H1 (cell line): ENCODE results near the gene MCEMP1. TPM values are rescaled to one million over a fixed set of nuclear protein-coding genes. Genes with fewer than 3 reads are reported as not detected.

Experiments
- CTCF ChIA-PET: fragments of 300-600 bp; sonication (Branson Sonifier 250); formaldehyde crosslinking; loops from one replicate; lab custom pipeline; 2021; ENCODE audit not compliant: partially characterized antibody; lab: Charles Lee
- POLR2A ChIA-PET: fragments of 300-600 bp; sonication (Branson Sonifier 250); formaldehyde crosslinking; loops from one replicate; lab custom pipeline; 2021; ENCODE audit warnings: inconsistent platforms; ENCODE audit not compliant: partially characterized antibody; lab: Charles Lee
- DNase-seq, 2 experiments: peaks; one replicate each; pipeline versions ENCODE4 v3.0.0 to v3.0.0-alpha.2; 2010 to 2022; ENCODE audit warnings: low spot score in 2 of 2, low read depth in 1 of 2, mixed read lengths in 1 of 2
- FAIRE-seq: peaks from 2 replicates; lab custom pipeline; 2011; peaks lifted over from hg19 to GRCh38; lab: Jason Lieb, UNC
- H2AFZ ChIP-seq: 2 replicates; pipeline ENCODE4 v1.8.1; 2012; ENCODE audit warnings: low read length, inconsistent platforms
- H2AK5ac ChIP-seq: 2 replicates; pipeline ENCODE4 v1.6.1; 2013; ENCODE audit warnings: low read depth, low read length
- H2BK120ac ChIP-seq: replicated peaks from 2 replicates; pipeline ENCODE3; 2013; ENCODE audit warnings: low read depth, low read length, inconsistent platforms
- H2BK12ac ChIP-seq: 2 replicates; pipeline ENCODE4 v1.6.1; 2013; ENCODE audit warnings: low read depth, low read length
- H2BK15ac ChIP-seq: 2 replicates; pipeline ENCODE4 v1.6.1; 2013; ENCODE audit warnings: low read length
- H2BK20ac ChIP-seq: 2 replicates; pipeline ENCODE4 v1.6.1; 2013; ENCODE audit warnings: low read length
- H2BK5ac ChIP-seq: 2 replicates; pipeline ENCODE4 v1.6.1; 2013; ENCODE audit warnings: low read depth, low read length
- H3K14ac ChIP-seq: 2 replicates; pipeline ENCODE4 v1.6.1; 2013; ENCODE audit warnings: inconsistent platforms; ENCODE audit not compliant: insufficient read length
- H3K18ac ChIP-seq: 2 replicates; pipeline ENCODE4 v1.6.1; 2013; ENCODE audit warnings: low read length; ENCODE audit errors: extremely low read depth
- H3K23ac ChIP-seq: 2 replicates; pipeline ENCODE4 v1.6.1; 2013; ENCODE audit warnings: inconsistent platforms; ENCODE audit not compliant: insufficient read length
- H3K23me2 ChIP-seq: 2 replicates; pipeline ENCODE4 v1.6.1; 2013; ENCODE audit warnings: low read depth, low read length
- H3K27ac ChIP-seq: 2 replicates; pipeline ENCODE4 v1.6.1; 2011; ENCODE audit warnings: low read depth, low read length, inconsistent platforms
- H3K27me3 ChIP-seq, 4 experiments: replicated peaks in 1 of 4; 1 replicate in 1 of 4; 2 replicates in 3 of 4; pipeline versions ENCODE4 v1.6.1 to v1.8.1; 2011 to 2013; ENCODE audit warnings: low read length in 3 of 4, mild to moderate bottlenecking in 3 of 4, inconsistent platforms in 2 of 4, mixed read lengths in 2 of 4, moderate library complexity in 1 of 4; ENCODE audit not compliant: control insufficient read depth in 3 of 4, insufficient read depth in 3 of 4; ENCODE audit errors: extremely low read depth in 1 of 4
- H3K36me3 ChIP-seq, 4 experiments: 2 replicates each; pipeline versions ENCODE4 v1.6.1 to v1.8.1; 2011 to 2013; ENCODE audit warnings: mild to moderate bottlenecking in 4 of 4, low read length in 3 of 4, moderate library complexity in 2 of 4, control low read depth in 1 of 4, inconsistent platforms in 1 of 4; ENCODE audit not compliant: insufficient read depth in 4 of 4, control insufficient read depth in 2 of 4
- H3K4ac ChIP-seq: replicated peaks from 2 replicates; pipeline ENCODE3; 2013; ENCODE audit warnings: low read length, low read depth, mixed read lengths, inconsistent platforms; ENCODE audit not compliant: insufficient read length
- H3K4me1 ChIP-seq, 4 experiments: replicated peaks in 1 of 4; 1 replicate in 1 of 4; 2 replicates in 3 of 4; pipeline versions ENCODE4 v1.6.1 to v1.8.1; 2011 to 2013; ENCODE audit warnings: low read length in 3 of 4, inconsistent platforms in 2 of 4, mixed read lengths in 1 of 4; ENCODE audit not compliant: insufficient read depth in 4 of 4, control insufficient read depth in 3 of 4
- H3K4me2 ChIP-seq, 2 experiments: 2 replicates each; pipeline versions ENCODE4 v1.6.1 to v1.8.1; 2011 to 2013; ENCODE audit warnings: low read depth in 2 of 2, low read length in 2 of 2, control low read depth in 1 of 2, inconsistent platforms in 1 of 2, mild to moderate bottlenecking in 1 of 2; ENCODE audit not compliant: insufficient read depth in 1 of 2
- H3K4me3 ChIP-seq, 4 experiments: fragments of 200-600, 300-600 bp in 1 of 4; sonication (generic), shearing (Covaris generic), sonication (Bioruptor Twin) in 1 of 4; 2 replicates each; pipeline versions ENCODE4 v1.5.1 to v1.8.1; 2011 to 2016; ENCODE audit warnings: low read length in 4 of 4, low read depth in 3 of 4, control low read depth in 2 of 4, inconsistent platforms in 2 of 4, mild to moderate bottlenecking in 2 of 4, mixed read lengths in 1 of 4, moderate library complexity in 1 of 4; ENCODE audit not compliant: insufficient read depth in 2 of 4; ENCODE audit errors: extremely low read depth in 1 of 4
- H3K56ac ChIP-seq: replicated peaks from 2 replicates; pipeline ENCODE3; 2013; ENCODE audit warnings: low read depth, mild to moderate bottlenecking, mixed read lengths, low read length, inconsistent platforms; ENCODE audit not compliant: insufficient read length
- H3K79me1 ChIP-seq: 2 replicates; pipeline ENCODE4 v1.6.1; 2013; ENCODE audit warnings: low read depth, low read length, control low read depth
- H3K79me2 ChIP-seq, 2 experiments: 2 replicates each; pipeline versions ENCODE4 v1.6.1 to v1.8.1; 2012 to 2013; ENCODE audit warnings: low read length in 2 of 2, mild to moderate bottlenecking in 2 of 2, inconsistent platforms in 1 of 2; ENCODE audit not compliant: insufficient read depth in 2 of 2, control insufficient read depth in 1 of 2
- H3K9ac ChIP-seq, 4 experiments: replicated peaks in 1 of 4; 1 replicate in 1 of 4; 2 replicates in 3 of 4; pipeline versions ENCODE4 v1.6.1 to v1.8.1; 2011 to 2013; ENCODE audit warnings: low read depth in 3 of 4, low read length in 3 of 4, control low read depth in 2 of 4, mild to moderate bottlenecking in 2 of 4, moderate library complexity in 2 of 4, inconsistent platforms in 1 of 4; ENCODE audit errors: extremely low read depth in 1 of 4
- H3K9me3 ChIP-seq, 2 experiments: 2 replicates each; pipeline versions ENCODE4 v1.6.1 to v1.8.1; 2012 to 2013; ENCODE audit warnings: mild to moderate bottlenecking in 2 of 2, moderate library complexity in 2 of 2, control low read depth in 1 of 2, inconsistent platforms in 1 of 2, low read depth in 1 of 2, low read length in 1 of 2, mixed read lengths in 1 of 2; ENCODE audit not compliant: insufficient read depth in 2 of 2
- H4K20me1 ChIP-seq, 2 experiments: replicated peaks in 1 of 2; 2 replicates each; pipeline versions ENCODE3 to v1.8.1; 2011 to 2013; ENCODE audit warnings: inconsistent platforms in 2 of 2, low read length in 2 of 2, mild to moderate bottlenecking in 1 of 2; ENCODE audit not compliant: insufficient read depth in 2 of 2, control insufficient read depth in 1 of 2
- H4K5ac ChIP-seq: 2 replicates; pipeline ENCODE4 v1.6.1; 2013; ENCODE audit warnings: low read length, low read depth, mixed read lengths, inconsistent platforms; ENCODE audit not compliant: insufficient read length
- H4K8ac ChIP-seq: 2 replicates; pipeline ENCODE4 v1.8.0; 2013; ENCODE audit warnings: mild to moderate bottlenecking, moderate library complexity, low read length, inconsistent platforms; ENCODE audit not compliant: insufficient read depth; ENCODE audit errors: extremely low read depth
- H4K91ac ChIP-seq: replicated peaks from 2 replicates; pipeline ENCODE3; 2013; ENCODE audit warnings: low read length, mixed read lengths, inconsistent platforms; ENCODE audit not compliant: insufficient read length
- CREB1 ChIP-seq: IDR thresholded peaks from 2 replicates; pipeline ENCODE4 v1.6.1; 2012; ENCODE audit warnings: inconsistent platforms
- WGBS, 2 experiments: shearing (Covaris generic) in 1 of 2; methylation state at CpG; one replicate each; pipeline versions ENCODE4 v1.1.6 to v1.1.7; 2013 to 2015; ENCODE audit warnings: low lambda C conversion rate in 2 of 2, mixed read lengths in 2 of 2, inconsistent platforms in 1 of 2, low coverage in 1 of 2, missing lambda C conversion rate in 1 of 2; ENCODE audit not compliant: insufficient replicate concordance in 2 of 2, insufficient coverage in 1 of 2, insufficient read length in 1 of 2; ENCODE audit errors: extremely low coverage in 1 of 2, missing lambda C conversion rate in 1 of 2; 5-methylcytosine and 5-hydroxymethylcytosine counted together
- polyA plus RNA-seq, 7 experiments: library from polyadenylated mRNA; depleted of rRNA in 3 of 7; stranded (reverse) in 5 of 7; unstranded in 2 of 7; fragments of >200 nt in 5 of 7; fragments of 200-250 nt in 2 of 7; gene quantifications; 1 replicate in 5 of 7; 2 replicates in 1 of 7; 4 replicates in 1 of 7; pipeline versions ENCODE4 v1.2.1 to v1.2.3, GENCODE V29; 2011 to 2013; ENCODE audit warnings: missing spikeins in 2 of 7, mixed read lengths in 2 of 7
- total RNA-seq: library from RNA; stranded (reverse); fragmentation: NEBNext Ultra II Directional; extraction: Animal tissue kit (Norgen Biotek cat#: 25700); gene quantifications from 2 replicates; pipeline ENCODE4 v1.2.1, GENCODE V29; 2021
- TF ChIP-seq, protein P1 (sequence below): IDR thresholded peaks from 2 replicates; pipeline ENCODE4 v1.6.1; 2012; ENCODE audit warnings: inconsistent platforms

MCEMP1 gene
- total and polyA plus RNA-seq, 2 of the 8 experiments (the other 6 are each of a cell fraction or from before 2014, with no cell fraction given) = not detected

DNA sequence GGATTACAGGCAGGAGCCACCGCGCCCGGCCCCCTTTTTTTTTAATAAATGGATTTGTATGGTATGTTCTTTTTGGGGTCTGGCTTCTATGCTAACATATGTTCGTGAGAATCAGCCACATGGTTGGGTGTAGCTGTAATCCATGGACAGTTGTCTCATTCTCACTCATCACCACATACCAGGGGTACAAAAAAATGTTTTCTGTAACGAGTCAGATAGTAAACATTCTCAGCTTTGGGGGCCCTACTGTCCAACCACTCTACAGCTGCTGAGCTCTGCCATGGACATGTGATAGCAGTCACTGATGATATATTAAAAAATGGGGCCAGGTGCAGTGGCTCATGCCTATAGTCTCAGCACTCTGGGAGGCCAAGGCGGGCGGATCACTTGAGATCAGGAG lies 13.2 kb upstream of the MCEMP1 start:
- Histone ChIP-seq H4K5ac (no peak overlapping the region), H3K9ac (no peak overlapping the region), H3K36me3 (no peaks in the 10 kb centered on the region), H3K56ac (no peak overlapping the region), H3K9me3 (no peaks in the 10 kb centered on the region), H3K4me2 (no peak overlapping the region), H3K18ac (no peak overlapping the region), H2BK12ac (no peak overlapping the region), H3K4ac (no peak overlapping the region), H3K23ac (no peak overlapping the region), H2BK5ac (no peak overlapping the region), H2BK20ac (no peak overlapping the region), H2BK15ac (no peak overlapping the region), H3K4me1 (no peaks in the 10 kb centered on the region), H4K8ac (no peak overlapping the region), H3K79me1 (no peaks in the 10 kb centered on the region), H2AK5ac (no peak overlapping the region), H3K23me2 (no peaks in the 10 kb centered on the region), H2AFZ (no peak overlapping the region), H3K79me2 (no peaks in the 10 kb centered on the region), H3K27me3 (peaks cover 0 to 2% (median 1%) of the 10 kb centered on the region in 4 experiments; a peak in 2 of 7 replicates), H4K91ac (no peak overlapping the region), H3K27ac (no peak overlapping the region), H4K20me1 (no peaks in the 10 kb centered on the region), H3K14ac (no peak overlapping the region), H3K4me3 (no peak overlapping the region), H2BK120ac (no peak overlapping the region)
- ChIA-PET POLR2A (interaction anchor here (0.6 to 0.7 kb wide), 3 partner anchors 59 to 173 kb away, joined by 3 read pairs; no protein-coding TSS in a partner anchor), CTCF (interaction anchor here (1.3 to 2.4 kb wide), 4 partner anchors 12 to 35 kb away, joined by 4 to 10 read pairs (median 4); partner anchors contain the start of gene TRAPPC5)
- WGBS, 2 experiments = 85% methylated on average over 7 of the region's 7 CpGs; no CpG with 5 or more reads in 1 of the 2 experiments
- DNase-seq = no peak
- FAIRE-seq = no peak
- TF ChIP-seq, protein P1, sequence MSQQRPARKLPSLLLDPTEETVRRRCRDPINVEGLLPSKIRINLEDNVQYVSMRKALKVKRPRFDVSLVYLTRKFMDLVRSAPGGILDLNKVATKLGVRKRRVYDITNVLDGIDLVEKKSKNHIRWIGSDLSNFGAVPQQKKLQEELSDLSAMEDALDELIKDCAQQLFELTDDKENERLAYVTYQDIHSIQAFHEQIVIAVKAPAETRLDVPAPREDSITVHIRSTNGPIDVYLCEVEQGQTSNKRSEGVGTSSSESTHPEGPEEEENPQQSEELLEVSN = no peak
- TF ChIP-seq CREB1 = no peak
